ENCODE data around the gene MRPL36. TPM values are rescaled to one million over a fixed set of nuclear protein-coding genes. Genes with fewer than 3 reads are reported as not detected.

The MRPL36 gene
- polyA plus RNA-seq, 1 experiment, result 104 TPM

GRCh38 chr5:1782385-1783215 is 17.0 kb downstream of the MRPL36 start:
- ChIA-PET POLR2A (no interaction called here), CTCF (no interaction called here)
- DNase-seq (ENCODE audit: low read depth, low spot score), result no peak
- Histone ChIP-seq H3K27me3 (ENCODE audit: control insufficient read depth, insufficient read depth, low read length) (no peaks in the 10 kb centered on the region), H3K27ac (ENCODE audit: low read depth, low read length) (no peak overlapping the region), H3K4me3 (ENCODE audit: low read depth, low read length) (no peak overlapping the region), H3K9me3 (ENCODE audit: control insufficient read depth, insufficient read depth, low read length) (no peaks in the 10 kb centered on the region; the same call in 1 of the 2 replicates)
- TF ChIP-seq, protein P1, sequence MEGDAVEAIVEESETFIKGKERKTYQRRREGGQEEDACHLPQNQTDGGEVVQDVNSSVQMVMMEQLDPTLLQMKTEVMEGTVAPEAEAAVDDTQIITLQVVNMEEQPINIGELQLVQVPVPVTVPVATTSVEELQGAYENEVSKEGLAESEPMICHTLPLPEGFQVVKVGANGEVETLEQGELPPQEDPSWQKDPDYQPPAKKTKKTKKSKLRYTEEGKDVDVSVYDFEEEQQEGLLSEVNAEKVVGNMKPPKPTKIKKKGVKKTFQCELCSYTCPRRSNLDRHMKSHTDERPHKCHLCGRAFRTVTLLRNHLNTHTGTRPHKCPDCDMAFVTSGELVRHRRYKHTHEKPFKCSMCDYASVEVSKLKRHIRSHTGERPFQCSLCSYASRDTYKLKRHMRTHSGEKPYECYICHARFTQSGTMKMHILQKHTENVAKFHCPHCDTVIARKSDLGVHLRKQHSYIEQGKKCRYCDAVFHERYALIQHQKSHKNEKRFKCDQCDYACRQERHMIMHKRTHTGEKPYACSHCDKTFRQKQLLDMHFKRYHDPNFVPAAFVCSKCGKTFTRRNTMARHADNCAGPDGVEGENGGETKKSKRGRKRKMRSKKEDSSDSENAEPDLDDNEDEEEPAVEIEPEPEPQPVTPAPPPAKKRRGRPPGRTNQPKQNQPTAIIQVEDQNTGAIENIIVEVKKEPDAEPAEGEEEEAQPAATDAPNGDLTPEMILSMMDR (IDR thresholded peaks at IDR 0.05; ENCODE audit: low read depth, low read length), result no peak

DNA sequence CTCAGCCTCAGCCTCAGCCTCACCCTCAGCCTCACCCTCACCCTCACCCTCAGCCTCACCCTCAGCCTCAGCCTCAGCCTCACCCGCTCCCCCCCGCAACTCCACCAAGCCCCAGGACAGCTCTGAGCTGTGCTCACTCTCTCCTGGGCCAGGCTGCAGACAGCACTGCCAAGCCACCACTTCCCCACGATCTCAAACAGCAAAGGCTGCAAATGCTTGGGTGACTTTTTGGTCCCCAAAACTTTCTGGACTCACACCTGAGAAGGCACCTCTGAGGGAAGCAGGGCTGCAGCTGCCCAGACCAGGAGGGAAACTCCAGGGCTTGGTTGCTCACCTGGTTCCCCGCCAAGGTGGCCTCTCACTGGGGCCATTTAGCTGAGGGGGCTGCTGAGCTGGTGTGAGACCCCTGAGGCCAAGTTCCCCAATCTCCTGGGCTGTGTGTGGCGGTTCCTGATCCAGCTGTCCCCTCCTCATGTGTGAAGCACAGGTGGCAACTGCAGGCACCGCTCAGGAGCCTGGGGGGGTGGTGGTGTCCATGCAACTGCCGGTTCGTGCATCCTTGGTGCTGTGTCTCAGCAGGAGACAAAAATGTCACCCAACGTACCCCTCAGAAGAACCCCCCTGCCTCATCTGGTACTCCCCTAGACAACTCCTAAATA is 17.8 kb downstream of the MRPL36 start:
- H3K9me3 ChIP-seq (ENCODE audit: control insufficient read depth, insufficient read depth, low read length), result no peaks in the 10 kb centered on the region; the same call in 1 of the 2 replicates
- CTCF ChIA-PET, result no interaction called here
- H3K4me3 ChIP-seq (ENCODE audit: low read depth, low read length), result no peak overlapping the region
- H3K27me3 ChIP-seq (ENCODE audit: control insufficient read depth, insufficient read depth, low read length), result peaks cover 3% of the 10 kb centered on the region
- POLR2A ChIA-PET, result no interaction called here
- TF ChIP-seq, protein P1 (IDR thresholded peaks at IDR 0.05; ENCODE audit: low read depth, low read length), result no peak
- DNase-seq (ENCODE audit: low read depth, low spot score), result no peak
- H3K27ac ChIP-seq (ENCODE audit: low read depth, low read length), result no peak overlapping the region

DNA sequence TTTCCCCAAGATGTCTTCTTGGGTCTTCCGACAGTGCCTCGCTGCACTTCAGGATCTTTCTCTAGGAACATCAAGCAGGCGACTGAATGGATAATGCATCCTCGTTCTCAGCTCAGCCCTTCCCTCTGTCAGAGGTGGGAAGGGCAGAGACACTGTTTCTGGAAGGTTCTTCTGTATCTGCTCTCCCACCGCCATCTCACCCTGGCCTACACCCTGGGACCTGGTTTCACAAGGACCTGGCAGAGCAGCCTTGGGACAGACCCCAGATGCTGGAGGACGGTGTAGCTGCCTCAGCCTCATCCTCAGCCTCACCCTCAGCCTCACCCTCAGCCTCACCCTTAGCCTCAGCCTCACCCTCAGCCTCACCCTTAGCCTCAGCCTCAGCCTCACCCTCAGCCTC is 18.5 kb downstream of the MRPL36 start:
- Histone ChIP-seq H3K27ac (ENCODE audit: low read depth, low read length) (no peak overlapping the region), H3K4me3 (ENCODE audit: low read depth, low read length) (no peak overlapping the region), H3K27me3 (ENCODE audit: control insufficient read depth, insufficient read depth, low read length) (peaks cover 3% of the 10 kb centered on the region), H3K9me3 (ENCODE audit: control insufficient read depth, insufficient read depth, low read length) (no peaks in the 10 kb centered on the region; the same call in 1 of the 2 replicates)
- CTCF ChIA-PET, result no interaction called here
- POLR2A ChIA-PET, result no interaction called here
- TF ChIP-seq, protein P1 (IDR thresholded peaks at IDR 0.05; ENCODE audit: low read depth, low read length), result no peak
- DNase-seq (ENCODE audit: low read depth, low spot score), result no peak

- DNase-seq (ENCODE audit: low read depth, low spot score), result no peak
- CTCF ChIA-PET, result no interaction called here
- POLR2A ChIA-PET, result no interaction called here
Measured at GRCh38 chr5:1780614-1780930, 19.1 kb downstream of the MRPL36 start.

More at GRCh38 chr5:1780614-1780930, 19.1 kb downstream of the MRPL36 start:
- H3K9me3 ChIP-seq (ENCODE audit: control insufficient read depth, insufficient read depth, low read length), result no peaks in the 10 kb centered on the region; the same call in 1 of the 2 replicates
- peaks cover 3% of the 10 kb centered on the region for H3K27me3 ChIP-seq (ENCODE audit: control insufficient read depth, insufficient read depth, low read length)
- TF ChIP-seq, protein P1 (IDR thresholded peaks at IDR 0.05; ENCODE audit: low read depth, low read length), result no peak
- H3K27ac ChIP-seq (ENCODE audit: low read depth, low read length), result no peak overlapping the region
- no peak overlapping the region for H3K4me3 ChIP-seq (ENCODE audit: low read depth, low read length)

All from AG04450 (cell line).